Skeletal muscle satellite cell (primary cell): ENCODE data around the gene PPAN.

ENCODE experiments used
- H3K27me3 ChIP-seq: 2 replicates; pipeline ENCODE4 v1.7.0; 2013; ENCODE audit warnings: low read length; ENCODE audit not compliant: control insufficient read depth, insufficient read depth
- H3K36me3 ChIP-seq: 2 replicates; pipeline ENCODE4 v1.7.0; 2013; ENCODE audit warnings: mild to moderate bottlenecking, control low read depth, low read length; ENCODE audit not compliant: insufficient read depth
- H3K4me1 ChIP-seq: 2 replicates; pipeline ENCODE4 v1.7.0; 2013; ENCODE audit warnings: low read length; ENCODE audit not compliant: control insufficient read depth, insufficient read depth
- H3K4me2 ChIP-seq: 2 replicates; pipeline ENCODE4 v1.7.0; 2013; ENCODE audit warnings: mild to moderate bottlenecking, low read length
- H3K4me3 ChIP-seq: 2 replicates; pipeline ENCODE4 v1.7.0; 2013; ENCODE audit warnings: low read length
- H3K9ac ChIP-seq: 2 replicates; pipeline ENCODE4 v1.7.0; 2013; ENCODE audit warnings: mild to moderate bottlenecking, low read depth, low read length, moderate library complexity
- H3K9me3 ChIP-seq: replicated peaks from 2 replicates; pipeline ENCODE4 v1.7.0; 2013; ENCODE audit warnings: mild to moderate bottlenecking, control low read depth, low read length

PPAN gene

GRCh38 chr19:10095622-10095947 is 10.6 kb upstream of the PPAN start:
- Histone ChIP-seq H3K4me1 (peaks cover 11% of the 10 kb centered on the region), H3K4me3 (peak overlapping the region; percentile 40), H3K9ac (no peak overlapping the region), H3K27me3 (no peaks in the 10 kb centered on the region), H3K4me2 (peak overlapping the region; percentile 85), H3K9me3 (no peaks in the 10 kb centered on the region), H3K36me3 (peaks cover 6% of the 10 kb centered on the region)

- Histone ChIP-seq H3K27me3 (no peaks in the 10 kb centered on the region), H3K4me1 (peaks cover 11% of the 10 kb centered on the region), H3K9me3 (no peaks in the 10 kb centered on the region), H3K36me3 (peaks cover 6% of the 10 kb centered on the region), H3K9ac (peak overlapping the region; percentile 60), H3K4me3 (peak overlapping the region; percentile 71), H3K4me2 (peak overlapping the region; percentile 85)
Observed at GRCh38 chr19:10095948-10096614, 10.1 kb upstream of the PPAN start.

GRCh38 chr19:10096615-10096963 is 9.6 kb upstream of the PPAN start:
- peaks cover 6% of the 10 kb centered on the region for H3K36me3 ChIP-seq
- no peaks in the 10 kb centered on the region for H3K9me3 ChIP-seq
- peak overlapping the region; percentile 85 for H3K4me2 ChIP-seq
- H3K27me3 ChIP-seq, result no peaks in the 10 kb centered on the region
- H3K4me3 ChIP-seq, result peak overlapping the region; percentile 71
- H3K4me1 ChIP-seq, result peaks cover 11% of the 10 kb centered on the region
- peak overlapping the region; percentile 60 for H3K9ac ChIP-seq

GRCh38 chr19:10100163-10100785 is 5.9 kb upstream of the PPAN start:
- Histone ChIP-seq H3K4me2 (no peak overlapping the region), H3K4me1 (peaks cover 11% of the 10 kb centered on the region), H3K9ac (no peak overlapping the region), H3K4me3 (no peak overlapping the region), H3K27me3 (no peaks in the 10 kb centered on the region), H3K9me3 (no peaks in the 10 kb centered on the region), H3K36me3 (no peaks in the 10 kb centered on the region)

GRCh38 chr19:10102787-10103236 is 3.4 kb upstream of the PPAN start:
- no peak overlapping the region for H3K4me2 ChIP-seq
- H3K9me3 ChIP-seq, result no peaks in the 10 kb centered on the region
- H3K4me1 ChIP-seq, result peaks cover 11% of the 10 kb centered on the region
- H3K4me3 ChIP-seq, result no peak overlapping the region
- no peak overlapping the region for H3K9ac ChIP-seq
- no peaks in the 10 kb centered on the region for H3K27me3 ChIP-seq
- H3K36me3 ChIP-seq, result peaks cover 7% of the 10 kb centered on the region

GRCh38 chr19:10104130-10104513 is 2.0 kb upstream of the PPAN start:
- H3K4me1 ChIP-seq, result peaks cover 13% of the 10 kb centered on the region
- no peak overlapping the region for H3K4me2 ChIP-seq
- no peaks in the 10 kb centered on the region for H3K9me3 ChIP-seq
- no peak overlapping the region for H3K4me3 ChIP-seq
- H3K9ac ChIP-seq, result no peak overlapping the region
- peaks cover 17% of the 10 kb centered on the region for H3K36me3 ChIP-seq
- H3K27me3 ChIP-seq, result no peaks in the 10 kb centered on the region

- peaks cover 13% of the 10 kb centered on the region for H3K4me1 ChIP-seq
- H3K36me3 ChIP-seq, result peaks cover 25% of the 10 kb centered on the region
- H3K9me3 ChIP-seq, result no peaks in the 10 kb centered on the region
- H3K27me3 ChIP-seq, result no peaks in the 10 kb centered on the region
- H3K4me3 ChIP-seq, result no peak overlapping the region
- no peak overlapping the region for H3K4me2 ChIP-seq
- no peak overlapping the region for H3K9ac ChIP-seq
Observed at GRCh38 chr19:10104665-10105508, 1.3 kb upstream of the PPAN start.

GRCh38 chr19:10105509-10106099 is 558 bp upstream of the PPAN start:
- peak overlapping the region; percentile 60 for H3K4me3 ChIP-seq
- H3K9ac ChIP-seq, result no peak overlapping the region
- H3K27me3 ChIP-seq, result no peaks in the 10 kb centered on the region
- H3K4me1 ChIP-seq, result peaks cover 13% of the 10 kb centered on the region
- no peaks in the 10 kb centered on the region for H3K9me3 ChIP-seq
- peak overlapping the region; percentile 63 for H3K4me2 ChIP-seq
- peaks cover 32% of the 10 kb centered on the region for H3K36me3 ChIP-seq

- peaks cover 13% of the 10 kb centered on the region for H3K4me1 ChIP-seq
- H3K4me2 ChIP-seq, result peak overlapping the region; percentile 85
- peak overlapping the region; percentile 92 for H3K4me3 ChIP-seq
- H3K9me3 ChIP-seq, result no peaks in the 10 kb centered on the region
- no peaks in the 10 kb centered on the region for H3K27me3 ChIP-seq
- H3K9ac ChIP-seq, result peak overlapping the region; percentile 92
- peaks cover 42% of the 10 kb centered on the region for H3K36me3 ChIP-seq
Observed at GRCh38 chr19:10107254-10107653, 1.1 kb downstream of the PPAN start.

- H3K9me3 ChIP-seq, result no peaks in the 10 kb centered on the region
- H3K4me1 ChIP-seq, result peaks cover 13% of the 10 kb centered on the region
- peak overlapping the region; percentile 92 for H3K9ac ChIP-seq
- peak overlapping the region; percentile 92 for H3K4me3 ChIP-seq
- peaks cover 42% of the 10 kb centered on the region for H3K36me3 ChIP-seq
- H3K4me2 ChIP-seq, result peak overlapping the region; percentile 85
- H3K27me3 ChIP-seq, result no peaks in the 10 kb centered on the region
Observed at GRCh38 chr19:10107817-10108367, 1.7 kb downstream of the PPAN start.

- no peak overlapping the region for H3K4me3 ChIP-seq
- H3K4me2 ChIP-seq, result no peak overlapping the region
- H3K9me3 ChIP-seq, result no peaks in the 10 kb centered on the region
- no peaks in the 10 kb centered on the region for H3K27me3 ChIP-seq
- H3K4me1 ChIP-seq, result peaks cover 13% of the 10 kb centered on the region
- peaks cover 50% of the 10 kb centered on the region for H3K36me3 ChIP-seq
- H3K9ac ChIP-seq, result no peak overlapping the region
Observed at GRCh38 chr19:10109528-10109927, 3.4 kb downstream of the PPAN start.
